Fibroblast of skin of left biceps (primary cell): ENCODE data around the gene RIPK4.
A peak's percentile ranks its signal among the peaks of the same experiment; 100 is the strongest.

Source experiments
- DNase-seq, 2 experiments: peaks; one replicate each; pipeline ENCODE4 v3.0.0-alpha.2; 2013; ENCODE audit warnings: low read depth in 2 of 2

Gene RIPK4

GRCh38 chr21:41769111-41769510, 2.3 kb upstream of the RIPK4 start:
- DNase-seq, result no peak

DNA sequence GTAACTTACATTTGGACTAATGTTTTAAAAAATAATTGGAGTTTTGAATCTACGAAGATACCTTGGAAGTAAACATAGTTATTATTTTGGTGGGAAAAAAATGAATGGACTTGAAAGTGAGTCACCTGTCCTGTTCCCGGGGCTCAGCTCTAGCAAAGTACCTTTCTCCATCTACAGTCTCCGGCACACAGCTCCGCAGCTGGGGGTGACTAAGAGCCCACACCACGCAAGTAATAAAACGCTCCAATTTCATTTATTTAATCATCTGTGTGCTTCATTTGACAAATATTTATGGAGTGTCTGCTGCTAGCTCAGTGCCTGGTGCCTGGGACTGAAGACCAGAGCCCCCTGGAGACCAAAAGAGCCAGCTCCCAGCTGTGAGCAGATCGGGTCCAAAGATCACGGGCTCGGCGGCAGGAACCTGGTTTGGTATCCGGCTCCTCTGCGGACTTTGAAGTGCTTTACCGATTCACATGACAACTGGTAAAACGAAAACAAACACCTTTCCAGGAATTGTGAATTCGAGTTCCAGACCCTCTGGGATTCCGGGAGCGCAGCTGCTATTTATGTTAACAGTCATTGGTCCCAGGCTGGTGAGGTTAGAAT, 1.7 kb upstream of the RIPK4 start:
- DNase-seq, result peak; percentile 31 to 42

DNA sequence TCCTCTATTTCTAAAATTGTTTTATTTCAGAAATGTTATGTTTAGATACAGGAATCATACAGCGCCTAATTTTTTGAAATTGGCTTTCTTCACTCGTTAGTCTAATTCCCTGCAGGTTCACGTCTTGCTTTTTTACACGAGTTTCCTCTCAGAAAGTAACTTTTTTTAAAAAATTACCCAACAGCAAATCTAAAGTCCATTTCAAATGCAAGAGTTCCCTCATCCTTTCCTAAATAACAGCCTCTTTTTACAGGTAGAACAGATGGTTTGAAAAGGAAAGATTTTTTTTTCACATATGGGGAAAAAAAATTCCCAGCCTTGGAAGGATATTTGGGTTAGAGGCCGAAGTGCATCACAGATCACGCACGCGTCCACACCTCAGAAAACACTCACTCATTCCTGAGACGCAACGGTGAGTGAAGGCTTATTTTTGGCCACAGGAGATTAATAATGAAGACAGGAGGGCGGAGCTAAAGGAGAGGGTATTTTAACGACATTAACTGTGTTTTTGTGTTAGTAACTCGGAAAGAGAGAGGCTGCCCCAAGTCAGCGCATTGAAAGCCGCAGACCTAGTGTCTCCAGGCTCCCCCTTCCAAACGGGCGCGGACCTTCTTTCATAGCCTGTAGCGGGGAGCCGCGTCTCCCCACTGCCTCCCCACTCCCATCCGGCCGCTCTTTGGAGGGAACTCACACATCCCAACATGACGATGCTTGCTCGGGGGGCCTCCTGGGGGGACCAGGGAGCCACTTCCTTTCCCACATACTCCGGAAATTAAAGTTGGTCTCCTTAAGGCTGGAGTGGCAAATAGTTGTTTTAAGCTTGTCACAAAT, 969 bp upstream of the RIPK4 start:
- no peak for DNase-seq

GRCh38 chr21:41765973-41766882, 624 bp downstream of the RIPK4 start:
- no peak for DNase-seq

- DNase-seq, result no peak
Observed at GRCh38 chr21:41765420-41765821, 1.4 kb downstream of the RIPK4 start.

DNA sequence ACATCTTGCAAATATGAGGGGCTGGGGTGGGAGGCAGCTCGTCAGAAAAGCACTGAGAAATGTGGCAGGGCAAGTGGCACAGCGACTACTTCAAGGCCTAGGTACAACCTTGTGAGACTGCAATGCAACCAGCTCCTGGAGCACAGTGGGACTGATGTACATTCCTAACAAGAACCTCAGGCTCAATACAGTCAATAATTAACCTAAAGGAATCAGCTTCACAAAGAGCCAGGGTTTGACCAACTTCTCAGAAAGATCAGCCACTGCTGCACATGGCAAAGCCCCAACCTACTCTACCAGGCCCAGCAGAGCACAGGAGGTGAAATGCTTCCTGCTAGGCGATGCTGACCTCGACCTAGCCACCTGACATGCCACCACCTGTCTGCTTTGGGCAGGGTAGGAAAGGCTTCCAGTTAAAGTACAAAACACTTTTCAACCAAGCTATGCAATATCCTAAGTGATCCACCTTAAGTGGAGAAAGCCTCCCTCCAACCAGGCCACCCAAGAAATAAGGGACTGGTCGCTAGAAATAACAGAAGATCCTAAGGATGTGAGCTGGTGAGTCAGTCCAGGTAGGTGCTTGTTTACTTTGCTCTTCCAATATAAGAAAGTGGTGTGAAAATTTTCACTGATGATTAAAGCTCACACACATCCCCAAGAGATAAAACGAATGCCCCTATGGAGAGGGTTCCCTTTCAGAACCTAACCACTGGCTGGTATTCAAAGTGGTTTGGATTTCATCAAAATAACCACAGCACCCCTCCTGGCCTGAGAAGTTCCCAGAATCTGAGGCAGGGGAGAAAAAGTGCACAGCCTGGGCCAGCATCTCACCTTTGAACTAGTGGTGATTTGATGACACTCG, 2.1 kb downstream of the RIPK4 start:
- no peak for DNase-seq

DNA sequence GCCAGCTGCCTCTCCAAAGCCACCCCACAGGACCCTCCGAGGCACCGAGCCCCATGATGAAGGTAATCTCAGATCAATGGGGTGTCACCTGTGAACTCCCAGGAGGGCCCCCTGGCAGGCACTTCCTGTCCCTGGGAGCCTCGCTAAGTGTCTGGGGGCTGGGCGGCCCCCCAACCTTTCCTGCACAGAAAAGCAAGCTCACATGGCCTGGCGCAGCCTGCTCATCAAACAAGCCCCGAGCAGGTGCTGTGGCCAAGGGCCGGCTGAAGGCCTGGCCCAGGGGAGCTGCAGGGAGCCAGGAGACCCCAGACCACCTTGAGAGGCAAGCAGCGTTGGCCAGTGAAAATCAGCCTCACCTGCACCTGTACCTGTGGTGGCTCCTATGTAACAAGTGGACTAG, 2.9 kb downstream of the RIPK4 start:
- DNase-seq, result no peak

GRCh38 chr21:41763398-41763931, 3.4 kb downstream of the RIPK4 start:
- no peak for DNase-seq

DNA sequence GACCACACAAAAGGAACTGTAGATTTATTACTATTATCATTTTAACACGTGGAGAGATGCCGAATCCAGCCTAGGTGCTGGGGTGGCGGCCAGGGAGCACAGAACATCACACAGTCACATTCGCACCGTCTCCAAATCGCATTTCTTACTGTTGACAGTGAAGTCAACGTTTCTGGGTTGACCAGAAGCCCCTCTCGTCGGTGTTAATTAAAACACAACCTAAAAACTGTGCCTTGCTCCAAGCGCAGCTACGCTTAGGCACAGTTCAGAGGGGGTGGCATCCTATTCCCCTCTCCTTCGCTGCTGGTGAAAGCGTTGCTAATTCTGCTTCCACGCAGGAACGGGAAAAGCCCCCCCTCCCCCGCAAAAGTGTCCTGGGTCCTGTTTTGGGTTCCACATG, 4.1 kb downstream of the RIPK4 start:
- DNase-seq, result no peak

- no peak for DNase-seq
Observed at GRCh38 chr21:41761934-41762635, 4.8 kb downstream of the RIPK4 start.

GRCh38 chr21:41761211-41761933, 5.5 kb downstream of the RIPK4 start:
- no peak for DNase-seq

- no peak for DNase-seq
Observed at GRCh38 chr21:41760411-41760810, 6.4 kb downstream of the RIPK4 start.

GRCh38 chr21:41759926-41760325, 6.9 kb downstream of the RIPK4 start:
- DNase-seq, result no peak

DNA sequence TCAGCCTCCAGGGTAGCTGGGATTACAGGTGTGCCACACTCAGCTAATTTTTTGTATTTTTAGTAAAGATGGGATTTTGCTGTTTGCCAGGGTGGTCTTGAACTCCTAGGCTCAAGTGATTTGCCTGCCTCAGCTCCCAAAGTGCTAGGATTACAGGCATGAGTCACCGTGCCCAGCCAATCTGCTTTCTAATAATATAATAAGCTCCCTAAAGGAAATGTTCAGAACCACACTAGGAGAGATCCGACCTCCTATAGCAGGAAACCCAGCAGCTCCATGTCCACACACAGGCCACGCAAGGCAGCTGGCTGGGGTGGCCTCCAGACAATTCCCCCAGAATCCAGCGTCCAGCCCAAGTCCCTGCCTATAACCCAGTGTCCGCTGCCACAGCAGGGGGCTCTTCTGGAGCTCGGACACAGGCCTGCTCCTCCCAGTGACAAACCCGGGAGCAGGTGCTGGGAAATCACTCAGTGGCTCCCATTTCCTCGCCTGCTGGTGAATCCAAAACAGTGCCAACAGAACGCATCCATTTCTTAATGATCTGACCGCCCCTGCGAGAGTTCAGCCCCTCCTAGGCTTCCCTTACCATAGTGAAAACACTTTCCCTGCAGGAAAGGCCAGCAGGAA, 7.5 kb downstream of the RIPK4 start:
- DNase-seq, result no peak

DNA sequence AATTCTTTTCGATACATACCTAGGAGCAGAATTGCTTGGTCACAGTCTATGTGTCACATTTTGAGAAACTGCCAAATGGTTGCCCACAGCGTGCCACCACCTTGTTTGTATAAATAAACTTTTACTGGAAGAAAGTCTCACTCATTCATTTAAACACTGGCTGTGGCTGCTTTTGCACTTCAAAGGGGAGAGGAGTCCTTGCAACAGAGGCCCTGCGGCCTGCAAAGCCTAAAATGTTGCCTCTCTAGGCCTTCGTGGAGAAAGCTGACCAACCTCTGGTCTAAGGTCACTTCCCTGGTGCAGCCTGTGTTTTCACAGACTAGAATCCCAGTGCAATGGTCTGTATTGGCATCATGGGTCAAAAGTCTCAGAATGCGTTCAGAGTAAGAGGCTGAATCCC, 8.3 kb downstream of the RIPK4 start:
- DNase-seq, result no peak

DNA sequence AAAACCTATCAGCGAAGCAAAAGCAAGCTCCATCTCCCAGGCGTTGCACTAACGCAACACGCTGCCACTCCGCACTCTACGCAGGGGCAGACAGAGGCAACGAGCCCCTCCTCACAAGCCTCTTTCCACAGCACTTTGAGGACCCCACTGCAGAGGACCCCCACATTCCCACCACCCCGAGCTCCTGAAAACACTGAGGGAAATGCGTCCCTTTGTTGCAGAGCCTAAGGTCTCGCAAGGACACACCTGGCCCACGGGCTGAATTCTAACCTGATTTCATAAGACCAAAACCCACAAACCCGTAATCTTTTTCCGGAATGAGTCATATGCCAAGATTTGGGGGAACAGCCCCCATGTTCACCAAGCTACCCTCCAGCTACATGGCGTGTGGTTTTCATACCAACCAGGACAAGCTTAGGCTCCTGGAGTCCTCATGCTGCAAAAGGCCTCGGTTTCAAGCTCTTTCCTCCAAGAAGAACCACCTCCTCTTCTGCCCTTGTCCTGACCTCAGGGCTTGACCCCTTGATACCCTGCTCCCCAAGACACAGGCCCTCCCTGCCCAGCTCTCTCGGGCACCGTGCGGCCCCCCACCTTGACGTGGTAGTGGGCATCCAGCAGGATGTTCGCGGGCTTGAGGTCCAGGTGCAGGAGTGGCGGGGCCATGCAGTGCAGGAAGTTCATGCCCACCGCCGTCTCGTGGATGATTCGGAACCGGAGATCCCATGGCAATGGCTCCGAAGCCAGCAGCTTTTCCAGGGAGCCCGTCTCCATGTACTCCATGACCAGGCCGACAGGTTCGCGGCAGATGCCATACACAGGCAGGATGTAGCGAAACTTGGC, 10.7 kb downstream of the RIPK4 start:
- DNase-seq, result no peak

DNA sequence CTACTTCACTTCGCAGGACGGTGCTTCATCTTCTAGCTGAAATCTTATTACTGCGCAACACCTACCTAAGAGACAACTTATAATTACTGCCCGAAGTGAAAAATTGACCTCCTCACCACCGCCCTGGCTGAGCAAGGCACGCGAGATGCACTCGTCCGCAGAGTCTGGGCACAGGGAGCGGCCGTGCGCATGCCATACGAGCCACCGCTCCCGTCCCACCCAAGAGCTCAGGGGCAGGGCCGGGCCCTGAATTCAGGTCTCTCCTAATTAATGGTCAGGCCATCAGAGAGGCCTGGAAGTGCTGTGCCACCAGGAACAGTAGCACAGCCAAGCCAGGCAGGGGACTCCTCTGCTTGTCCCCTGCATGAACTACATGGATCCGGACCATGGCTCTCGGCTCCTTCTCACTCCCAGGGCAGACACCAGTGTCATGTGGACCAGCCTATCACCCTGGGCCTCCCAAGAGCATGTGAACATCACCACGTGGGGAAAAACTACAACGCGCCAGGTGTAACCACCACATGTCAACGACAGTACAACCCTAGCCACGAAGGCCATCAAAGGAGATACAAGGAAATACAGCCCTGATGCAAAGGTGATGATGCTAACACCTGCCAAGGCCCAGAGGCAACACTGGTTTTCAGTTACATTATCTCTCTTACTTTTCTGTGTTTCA, 11.5 kb downstream of the RIPK4 start:
- no peak for DNase-seq

GRCh38 chr21:41754479-41754891, 12.4 kb downstream of the RIPK4 start:
- DNase-seq, result no peak
